GM21367 (cell line): ENCODE results near the gene ADCY1.

ENCODE experiments used
- ATAC-seq: cut with Tn5 transposase; IDR thresholded peaks from one replicate; pipeline ENCODE4 v1.9.1; 2021; ENCODE audit not compliant: unreplicated experiment

ADCY1 gene

GRCh38 chr7:45689011-45689796, 115.0 kb downstream of the ADCY1 start:
- no peak for ATAC-seq

- no peak for ATAC-seq
These were observed 115.9 kb downstream of the ADCY1 start for GRCh38 chr7:45689797-45690761.

GRCh38 chr7:45690762-45691150, 116.6 kb downstream of the ADCY1 start:
- no peak for ATAC-seq

GRCh38 chr7:45691155-45691656, 117.0 kb downstream of the ADCY1 start:
- no peak for ATAC-seq

- no peak for ATAC-seq
These were observed 117.9 kb downstream of the ADCY1 start for GRCh38 chr7:45692031-45692430.

GRCh38 chr7:45695249-45695995, 121.3 kb downstream of the ADCY1 start:
- ATAC-seq, result no peak

GRCh38 chr7:45696476-45696875, 122.3 kb downstream of the ADCY1 start:
- no peak for ATAC-seq

GRCh38 chr7:45697576-45698136, 123.5 kb downstream of the ADCY1 start:
- no peak for ATAC-seq

- no peak for ATAC-seq
These were observed 124.3 kb downstream of the ADCY1 start for GRCh38 chr7:45698303-45699014.

GRCh38 chr7:45699015-45699309, 124.8 kb downstream of the ADCY1 start:
- no peak for ATAC-seq

- ATAC-seq, result no peak
These were observed 125.7 kb downstream of the ADCY1 start for GRCh38 chr7:45699726-45700390.

GRCh38 chr7:45700556-45700955, 126.4 kb downstream of the ADCY1 start:
- ATAC-seq, result no peak

GRCh38 chr7:45701701-45702510, 127.7 kb downstream of the ADCY1 start:
- ATAC-seq, result no peak

GRCh38 chr7:45702751-45703150, 128.6 kb downstream of the ADCY1 start:
- no peak for ATAC-seq

GRCh38 chr7:45703373-45703821, 129.2 kb downstream of the ADCY1 start:
- no peak for ATAC-seq

- ATAC-seq, result no peak
These were observed 129.9 kb downstream of the ADCY1 start for GRCh38 chr7:45703911-45704682.

- no peak for ATAC-seq
These were observed 130.5 kb downstream of the ADCY1 start for GRCh38 chr7:45704683-45705016.
